Peyer's patch (tissue), 4 donors: ENCODE data around the gene SPTSSB.

Experiments used
- CTCF ChIP-seq, 6 experiments: fragments of 450-650 bp in 4 of 6; fragments of 200-600 bp in 2 of 6; sonication (generic) in 1 of 6; IDR thresholded peaks; one replicate each; pipeline ENCODE4 v1.5.1; 2017 to 2019; ENCODE audit warnings: antibody characterized with exemption in 6 of 6, mild to moderate bottlenecking in 3 of 6, moderate library complexity in 1 of 6
- POLR2A ChIP-seq, 2 donors: fragments of 450-650 bp; IDR thresholded peaks; one replicate each; pipeline ENCODE4 v1.5.1; 2017; ENCODE audit warnings: antibody characterized with exemption in 2 of 2, mild to moderate bottlenecking in 2 of 2, moderate library complexity in 2 of 2

GRCh38 chr3:161409069-161409468 is 37.8 kb upstream of the SPTSSB start:
- TF ChIP-seq POLR2A (IDR thresholded peaks at IDR 0.05) (no peak), CTCF (IDR thresholded peaks at IDR 0.05) (peak in 4 of 6 experiments; percentile 17 to 37 (median 37))
